ENCODE data around the gene TXNDC9.
"Not testable (repeated sequence)": the region's sequence is repeated elsewhere in the genome, so short reads cannot be mapped to it uniquely, and the experiment has no call there.

GRCh38 chr2:99354825-99355224 lies 18.7 kb upstream of the TXNDC9 start:
- TF ChIP-seq CTCF, POLR2A (IDR thresholded peaks at IDR 0.05): not testable (repeated sequence)

Measured in breast epithelium (tissue), 3 donors.